ENCODE measurements around the gene DSCAML1. TPM values are rescaled to one million over a fixed set of nuclear protein-coding genes. Genes with fewer than 3 reads are reported as not detected.

Gene DSCAML1
- total RNA-seq, 1 donor from 2014 or later: not detected

DNA sequence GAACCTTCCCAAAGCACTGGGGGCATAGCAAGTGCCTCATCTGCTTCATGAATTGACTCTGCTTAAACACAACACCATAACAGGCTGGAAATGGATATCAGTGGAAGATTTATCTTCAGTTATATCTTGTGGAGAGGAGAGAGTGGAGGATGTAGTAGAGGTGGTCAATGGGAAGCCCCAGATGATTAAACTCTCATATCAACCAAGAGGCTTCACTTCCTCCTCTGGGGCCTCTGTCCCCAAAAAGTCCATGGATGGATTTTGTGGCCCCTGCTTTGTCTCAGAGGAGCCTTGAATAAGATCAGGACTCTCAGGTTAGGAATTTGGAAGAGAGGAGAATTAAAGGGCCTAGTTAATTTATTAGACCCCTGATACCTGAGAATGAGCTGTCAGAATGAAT lies 363.3 kb downstream of the DSCAML1 start:
- DNase-seq (ENCODE audit: low read depth, low spot score): no peak

DNA sequence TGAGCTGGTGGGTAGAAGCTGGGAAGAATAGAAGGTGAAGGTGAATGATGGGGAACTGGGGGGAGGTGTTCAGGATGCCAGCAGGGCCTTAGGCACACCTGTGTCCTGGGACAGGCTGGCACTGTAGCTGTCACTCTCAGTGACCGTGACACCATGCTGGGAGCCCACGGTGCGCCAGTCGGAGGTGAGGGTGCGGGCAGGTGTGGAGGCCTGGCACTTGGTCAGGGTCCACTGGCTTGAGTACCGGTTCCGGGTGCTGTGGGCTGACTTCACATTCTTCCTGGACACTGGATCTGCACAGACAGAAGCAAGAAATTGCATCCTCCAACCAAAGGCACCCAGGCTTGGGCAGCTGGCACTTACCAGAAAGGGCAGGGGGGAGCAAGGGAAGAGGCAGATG lies 365.6 kb downstream of the DSCAML1 start:
- DNase-seq (ENCODE audit: low read depth, low spot score): no peak

DNA sequence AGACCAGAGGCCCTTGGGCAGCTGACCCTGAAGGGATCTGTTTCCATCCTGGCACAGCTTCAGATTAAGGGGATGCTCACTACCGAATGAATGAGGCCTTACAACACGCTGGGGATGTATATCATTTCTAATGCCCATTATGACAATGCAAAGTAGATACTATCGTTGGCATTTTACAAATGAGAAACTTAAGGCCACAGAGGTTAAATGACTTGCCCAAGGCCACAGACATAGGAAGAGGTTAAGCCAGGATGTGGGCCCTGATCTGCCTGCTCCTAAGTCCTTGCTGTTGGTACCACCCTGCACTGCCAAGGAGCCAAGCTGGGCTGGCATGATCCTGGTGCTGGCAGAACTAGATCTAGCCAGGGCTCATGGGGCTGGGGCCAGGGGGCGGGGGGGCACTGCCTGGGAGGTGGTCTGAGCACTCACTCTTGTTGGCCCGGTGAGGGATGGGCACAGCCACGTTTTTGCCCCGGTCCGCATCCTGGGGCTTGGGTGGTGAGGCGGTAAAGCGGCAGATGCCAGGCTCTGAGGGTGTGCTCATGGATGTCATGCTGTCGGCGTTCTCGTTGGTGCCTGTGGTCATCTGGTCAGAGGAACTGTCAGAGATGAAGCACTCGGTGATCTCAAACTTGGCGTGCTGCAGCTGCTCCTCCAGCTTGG lies 366.6 kb downstream of the DSCAML1 start:
- no peak for DNase-seq (ENCODE audit: low read depth, low spot score)

DNA sequence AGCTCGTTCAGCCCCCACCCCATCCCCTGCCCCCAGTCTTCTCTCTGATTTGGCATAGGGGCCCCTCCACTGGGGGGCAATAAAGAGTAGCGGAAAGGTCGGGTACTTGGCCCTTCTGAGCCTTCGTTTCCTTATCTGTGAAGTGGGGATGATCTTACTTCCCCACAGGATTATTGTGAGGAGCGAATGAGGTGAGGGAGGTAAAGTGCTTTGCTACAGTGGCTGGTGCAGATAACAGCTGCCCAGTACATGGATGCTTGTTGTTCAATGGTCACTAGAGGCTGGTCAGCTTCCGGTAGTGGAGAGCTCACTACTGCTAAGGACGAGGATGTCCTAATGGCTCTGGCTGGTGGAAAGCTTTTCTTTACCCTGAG lies 368.2 kb downstream of the DSCAML1 start:
- DNase-seq (ENCODE audit: low read depth, low spot score): no peak

DNA sequence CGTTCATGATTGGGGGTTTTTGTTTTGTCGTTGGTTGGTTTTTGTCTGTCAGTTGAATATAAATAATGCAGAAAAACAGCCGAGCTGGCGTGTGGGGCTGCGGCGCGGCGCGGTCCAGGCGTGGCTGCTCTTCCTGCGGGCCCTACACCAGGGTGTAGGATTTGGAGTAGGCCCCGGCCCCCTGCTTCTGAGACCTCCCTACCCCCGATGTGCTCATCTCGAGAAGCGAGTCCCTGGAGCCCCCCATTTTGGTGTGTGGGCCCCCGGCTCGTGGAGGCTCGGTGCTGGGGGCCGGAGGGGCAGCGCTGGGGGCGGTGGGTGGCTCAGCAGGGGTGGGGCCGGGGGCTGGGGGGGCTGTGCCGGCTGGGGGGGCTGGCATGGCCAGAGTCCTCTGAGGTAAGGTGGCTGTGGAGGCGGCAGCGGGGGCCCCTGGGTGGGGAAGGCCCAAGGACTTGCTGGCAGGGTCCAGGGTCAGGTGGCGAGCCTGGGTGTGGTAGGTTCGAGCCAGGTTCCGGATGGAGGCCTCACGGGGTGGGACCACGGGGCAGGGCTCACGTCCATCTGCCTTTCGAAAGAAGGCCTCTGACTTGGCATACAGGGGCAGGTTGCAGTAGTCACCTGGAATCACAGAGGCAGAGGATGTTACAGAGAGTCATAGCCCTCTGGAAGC lies 368.7 kb downstream of the DSCAML1 start:
- DNase-seq (ENCODE audit: low read depth, low spot score): no peak

DNA sequence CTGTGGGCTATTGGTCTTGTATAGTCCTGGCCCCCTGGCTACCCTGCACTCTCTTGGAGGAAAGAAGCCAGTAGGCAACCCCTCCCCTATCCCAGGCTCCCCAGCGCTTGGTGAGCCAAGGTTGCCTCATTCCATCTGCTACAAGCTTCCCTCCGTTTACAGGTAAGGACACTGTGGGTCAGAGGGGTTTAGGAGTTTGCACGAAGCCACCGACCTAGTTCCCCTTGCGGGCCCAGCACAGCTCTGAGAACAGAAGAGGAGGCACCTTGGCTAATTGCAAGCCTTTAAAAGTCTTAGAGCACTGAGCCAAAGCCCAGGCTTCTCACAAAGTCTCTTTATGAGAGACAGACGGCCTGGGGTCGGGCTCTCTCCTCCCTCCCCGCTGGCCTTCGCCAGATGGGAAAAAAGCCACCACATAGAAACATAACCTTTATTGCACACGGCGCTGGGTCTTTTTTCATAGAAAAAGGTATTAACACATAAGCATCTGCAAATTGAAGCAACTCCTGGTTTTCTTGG lies 369.6 kb downstream of the DSCAML1 start:
- DNase-seq (ENCODE audit: low read depth, low spot score): no peak

GRCh38 chr11:117426941-117427340 lies 370.1 kb downstream of the DSCAML1 start:
- no peak for DNase-seq (ENCODE audit: low read depth, low spot score)

GRCh38 chr11:117426297-117426685 lies 370.7 kb downstream of the DSCAML1 start:
- peak; percentile 11 for DNase-seq (ENCODE audit: low read depth, low spot score)

DNA sequence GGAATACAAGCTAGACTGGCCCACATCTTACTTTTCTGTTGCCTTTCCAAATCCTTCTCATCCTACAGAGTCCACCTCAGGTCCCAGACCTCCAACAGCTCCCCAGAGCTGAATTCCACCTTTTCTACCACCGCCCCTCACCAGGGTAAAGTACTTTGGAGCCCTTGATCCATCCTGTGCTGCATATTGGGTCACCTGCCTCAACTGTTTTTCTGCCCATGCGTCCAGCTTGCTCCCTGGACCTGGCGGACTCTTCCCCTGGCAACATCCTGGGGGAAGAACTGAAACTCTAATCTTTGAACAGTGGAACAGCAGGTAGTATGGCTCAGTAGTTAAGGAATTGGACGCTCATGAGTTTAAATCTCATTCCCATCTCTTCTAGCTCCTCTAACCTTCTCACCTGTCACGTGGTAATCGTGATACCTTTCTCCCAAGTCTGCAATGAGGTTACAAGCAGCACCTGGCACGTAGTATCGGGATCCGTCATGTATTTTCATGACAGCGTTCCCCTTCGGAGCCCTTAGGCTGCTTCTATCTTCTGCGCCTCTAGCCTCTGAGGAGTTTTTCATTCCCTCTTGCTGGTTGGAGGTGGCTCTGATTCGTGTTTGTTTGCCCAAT lies 371.2 kb downstream of the DSCAML1 start:
- DNase-seq (ENCODE audit: low read depth, low spot score): no peak

- no peak for DNase-seq (ENCODE audit: low read depth, low spot score)
Measured at GRCh38 chr11:117424781-117425180, 372.2 kb downstream of the DSCAML1 start.

- DNase-seq (ENCODE audit: low read depth, low spot score): no peak
Measured at GRCh38 chr11:117423046-117423575, 373.9 kb downstream of the DSCAML1 start.

GRCh38 chr11:117421476-117421875 lies 375.5 kb downstream of the DSCAML1 start:
- DNase-seq (ENCODE audit: low read depth, low spot score): no peak

DNA sequence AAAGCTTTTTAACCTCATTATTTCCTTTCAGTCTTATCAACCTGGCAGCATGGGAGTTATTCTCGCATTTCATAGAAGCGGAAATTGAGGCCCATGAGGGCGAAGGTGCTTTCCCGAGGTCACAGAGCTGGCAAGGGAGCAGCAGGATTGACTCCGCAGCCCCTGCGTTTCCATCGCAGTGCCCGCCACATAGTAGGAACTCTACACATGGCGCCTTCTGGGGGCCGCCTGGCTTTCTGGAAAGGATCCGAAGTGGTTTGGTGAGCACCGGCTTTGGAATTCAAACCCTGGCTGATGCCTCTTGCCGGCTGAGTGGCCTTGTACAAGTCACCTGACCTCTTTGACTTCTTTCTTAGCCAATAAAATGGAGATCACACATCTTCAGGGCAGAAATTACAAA lies 376.0 kb downstream of the DSCAML1 start:
- DNase-seq (ENCODE audit: low read depth, low spot score): no peak

DNA sequence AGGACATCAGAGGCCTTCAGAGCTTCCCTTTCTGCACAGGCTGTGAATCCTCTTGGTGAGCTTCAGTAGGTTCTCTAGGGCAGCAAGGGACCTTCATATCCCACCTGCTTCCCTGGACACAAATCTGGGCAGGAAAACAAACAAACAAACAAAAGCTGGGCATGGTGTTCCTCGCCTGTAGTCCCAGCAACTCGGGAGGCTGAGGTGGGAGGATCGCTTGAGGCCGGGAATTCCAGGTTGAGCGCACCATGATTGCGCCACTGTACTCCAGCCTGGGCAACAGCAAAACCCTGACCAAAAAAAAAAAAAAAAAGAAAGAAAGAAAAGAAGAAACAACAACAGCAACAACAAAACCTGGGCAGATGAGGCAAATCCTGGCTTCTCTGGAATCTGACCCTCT lies 376.4 kb downstream of the DSCAML1 start:
- no peak for DNase-seq (ENCODE audit: low read depth, low spot score)

DNA sequence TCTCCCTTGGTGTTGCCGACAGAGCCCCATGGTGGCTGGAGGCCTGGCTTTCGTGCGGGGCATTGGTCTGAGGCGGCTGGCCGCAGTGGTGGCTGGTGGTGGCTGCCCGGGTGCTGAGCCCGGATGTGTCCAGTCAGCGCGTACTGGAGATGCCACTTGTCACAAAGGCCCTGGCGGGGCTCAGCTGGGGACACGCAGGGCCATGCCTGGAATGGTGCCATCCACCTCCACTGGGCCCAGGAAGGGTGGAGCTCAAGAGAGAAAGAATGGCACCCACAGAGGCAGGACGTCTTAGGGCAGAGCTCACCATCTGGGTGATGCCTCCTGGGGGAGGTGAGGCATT lies 376.9 kb downstream of the DSCAML1 start:
- no peak for DNase-seq (ENCODE audit: low read depth, low spot score)

- DNase-seq (ENCODE audit: low read depth, low spot score): no peak
Measured at GRCh38 chr11:117419482-117420142, 377.4 kb downstream of the DSCAML1 start.

GRCh38 chr11:117418737-117419481 lies 378.1 kb downstream of the DSCAML1 start:
- DNase-seq (ENCODE audit: low read depth, low spot score): no peak

- DNase-seq (ENCODE audit: low read depth, low spot score): no peak
Measured at GRCh38 chr11:117417856-117418255, 379.2 kb downstream of the DSCAML1 start.

GRCh38 chr11:117417342-117417741 lies 379.7 kb downstream of the DSCAML1 start:
- no peak for DNase-seq (ENCODE audit: low read depth, low spot score)

DNA sequence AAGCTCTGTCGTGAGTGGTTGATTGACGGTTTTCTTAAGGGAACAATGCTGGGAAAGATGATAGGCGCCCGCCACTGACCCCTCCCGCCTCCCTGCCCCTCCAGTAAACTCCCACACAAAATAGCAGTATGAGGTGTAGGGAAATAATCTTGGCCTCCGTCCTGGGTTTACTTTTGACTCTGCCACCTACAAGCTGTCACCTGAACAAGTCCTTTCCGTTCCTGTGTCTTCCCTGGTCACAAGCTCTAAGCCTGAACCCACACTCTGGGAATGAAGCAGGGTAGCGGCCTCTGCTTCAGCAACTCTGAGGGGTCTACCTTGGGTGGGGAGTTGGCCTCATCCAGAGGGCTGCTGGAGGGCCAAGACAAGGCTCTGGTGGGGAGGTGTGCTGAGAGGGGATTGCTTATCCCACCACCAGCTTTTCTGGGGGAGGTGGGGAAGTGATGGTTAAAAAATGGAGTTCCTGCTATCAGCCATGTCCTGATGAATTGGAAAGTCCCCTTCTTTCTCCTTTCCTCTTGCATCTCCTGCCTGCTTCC lies 381.6 kb downstream of the DSCAML1 start:
- no peak for DNase-seq (ENCODE audit: low read depth, low spot score)

DNA sequence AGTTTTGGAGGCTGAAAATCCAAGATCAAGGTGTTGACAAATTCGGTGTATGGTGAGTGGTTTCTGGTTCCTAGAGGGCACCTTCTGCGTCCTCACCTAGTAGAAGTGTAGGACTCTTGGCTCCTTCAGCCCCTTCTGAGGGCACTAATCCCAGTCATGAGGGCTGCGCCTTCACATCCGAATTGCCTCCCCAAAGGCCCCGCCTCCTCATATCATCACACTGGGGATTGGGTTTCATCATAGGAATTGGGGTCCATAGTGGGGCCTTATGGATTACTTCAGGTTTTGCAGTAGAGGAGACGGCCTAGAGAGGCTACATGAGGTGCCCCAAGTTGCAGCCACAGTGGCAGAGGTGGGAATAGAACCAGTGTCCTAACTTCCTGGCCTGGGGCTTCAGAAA lies 382.3 kb downstream of the DSCAML1 start:
- DNase-seq (ENCODE audit: low read depth, low spot score): no peak
